ENCODE measurements around the gene HS3ST5. TPM values are rescaled to one million over a fixed set of nuclear protein-coding genes. Genes with fewer than 3 reads are reported as not detected.

HS3ST5 gene
- total RNA-seq, 4 donors from 2014 or later, result not detected

DNA sequence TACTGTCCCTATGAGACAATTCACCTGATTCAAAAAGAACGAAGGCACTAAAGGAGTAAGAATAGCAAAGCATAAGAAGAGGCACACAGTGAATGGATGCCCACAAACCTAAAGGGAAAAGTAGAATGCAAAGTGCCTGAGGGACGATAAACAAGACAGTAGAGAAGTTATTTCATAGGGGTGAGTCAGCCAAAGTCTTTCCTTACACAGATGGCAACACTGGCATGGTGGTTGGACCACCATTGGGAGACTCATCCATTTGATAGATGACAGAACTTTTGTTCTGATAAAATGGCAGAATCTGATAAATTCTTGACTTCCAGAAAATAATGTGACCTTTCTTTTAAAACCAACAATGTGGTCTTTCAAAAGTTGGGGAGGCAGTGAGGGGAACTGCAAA lies 223.8 kb downstream of the HS3ST5 start:
- H3K27me3 ChIP-seq, result no peaks in the 10 kb centered on the region
- H3K27ac ChIP-seq, result no peak overlapping the region
- no peaks in the 10 kb centered on the region for H3K36me3 ChIP-seq
- H3K4me1 ChIP-seq, result no peaks in the 10 kb centered on the region
- DNase-seq, result no peak
- H3K9me3 ChIP-seq, result no peaks in the 10 kb centered on the region
- TF ChIP-seq, protein P1, sequence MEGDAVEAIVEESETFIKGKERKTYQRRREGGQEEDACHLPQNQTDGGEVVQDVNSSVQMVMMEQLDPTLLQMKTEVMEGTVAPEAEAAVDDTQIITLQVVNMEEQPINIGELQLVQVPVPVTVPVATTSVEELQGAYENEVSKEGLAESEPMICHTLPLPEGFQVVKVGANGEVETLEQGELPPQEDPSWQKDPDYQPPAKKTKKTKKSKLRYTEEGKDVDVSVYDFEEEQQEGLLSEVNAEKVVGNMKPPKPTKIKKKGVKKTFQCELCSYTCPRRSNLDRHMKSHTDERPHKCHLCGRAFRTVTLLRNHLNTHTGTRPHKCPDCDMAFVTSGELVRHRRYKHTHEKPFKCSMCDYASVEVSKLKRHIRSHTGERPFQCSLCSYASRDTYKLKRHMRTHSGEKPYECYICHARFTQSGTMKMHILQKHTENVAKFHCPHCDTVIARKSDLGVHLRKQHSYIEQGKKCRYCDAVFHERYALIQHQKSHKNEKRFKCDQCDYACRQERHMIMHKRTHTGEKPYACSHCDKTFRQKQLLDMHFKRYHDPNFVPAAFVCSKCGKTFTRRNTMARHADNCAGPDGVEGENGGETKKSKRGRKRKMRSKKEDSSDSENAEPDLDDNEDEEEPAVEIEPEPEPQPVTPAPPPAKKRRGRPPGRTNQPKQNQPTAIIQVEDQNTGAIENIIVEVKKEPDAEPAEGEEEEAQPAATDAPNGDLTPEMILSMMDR (IDR thresholded peaks at IDR 0.05), result no peak
- TF ChIP-seq POLR2A (IDR thresholded peaks at IDR 0.05), result no peak
- H3K4me3 ChIP-seq, result no peak overlapping the region
- WGBS, 2 donors, result 50 to 64% methylated on average over 2 of the region's 2 CpGs
- intact Hi-C loops (cut with DNase I), result no loop called here

DNA sequence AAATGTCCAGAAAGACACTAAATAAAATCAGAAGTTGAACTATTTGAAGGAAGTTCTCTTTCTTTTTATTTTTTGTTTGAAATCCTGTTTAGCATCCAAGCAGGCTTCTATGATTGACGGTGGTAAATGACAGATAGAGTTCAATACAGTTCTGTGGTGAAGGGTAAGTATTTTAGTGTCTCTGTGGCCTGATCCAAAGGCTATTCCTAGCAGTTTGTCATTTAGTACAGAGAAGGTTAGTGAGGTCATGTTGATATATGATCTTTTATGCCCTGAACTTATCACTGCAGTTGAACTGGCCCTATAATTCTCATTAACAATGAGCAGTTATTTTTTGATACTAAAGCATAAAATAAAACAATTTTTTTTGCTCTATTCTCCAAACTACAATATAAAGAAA lies 227.2 kb downstream of the HS3ST5 start:
- intact Hi-C loops (cut with DNase I), result no loop called here
- DNase-seq, result no peak
- no peak for TF ChIP-seq POLR2A (IDR thresholded peaks at IDR 0.05)
- TF ChIP-seq, protein P1 (IDR thresholded peaks at IDR 0.05), result no peak
- Histone ChIP-seq H3K4me3 (no peak overlapping the region), H3K4me1 (no peaks in the 10 kb centered on the region), H3K27ac (no peak overlapping the region), H3K27me3 (no peaks in the 10 kb centered on the region), H3K9me3 (no peaks in the 10 kb centered on the region), H3K36me3 (no peaks in the 10 kb centered on the region)
- WGBS, 2 donors, result 79 to 81% methylated on average over 1 of the region's 1 CpG

GRCh38 chr6:114108119-114109002 lies 234.5 kb downstream of the HS3ST5 start:
- intact Hi-C loops (cut with DNase I), result no loop called here
- Histone ChIP-seq H3K4me1 (no peaks in the 10 kb centered on the region), H3K4me3 (no peak overlapping the region), H3K36me3 (no peaks in the 10 kb centered on the region), H3K9me3 (no peaks in the 10 kb centered on the region), H3K27me3 (peaks cover 0 to 5% (median 0%) of the 10 kb centered on the region in 4 donors), H3K27ac (no peak overlapping the region)
- 44 to 57% methylated on average over 9 to 10 of the region's 11 CpGs for WGBS, 2 donors
- no peak for TF ChIP-seq POLR2A (IDR thresholded peaks at IDR 0.05)
- TF ChIP-seq, protein P1 (IDR thresholded peaks at IDR 0.05), result peak in 3 of 6 experiments; percentile 31 to 38 (median 36)
- DNase-seq, result no peak

DNA sequence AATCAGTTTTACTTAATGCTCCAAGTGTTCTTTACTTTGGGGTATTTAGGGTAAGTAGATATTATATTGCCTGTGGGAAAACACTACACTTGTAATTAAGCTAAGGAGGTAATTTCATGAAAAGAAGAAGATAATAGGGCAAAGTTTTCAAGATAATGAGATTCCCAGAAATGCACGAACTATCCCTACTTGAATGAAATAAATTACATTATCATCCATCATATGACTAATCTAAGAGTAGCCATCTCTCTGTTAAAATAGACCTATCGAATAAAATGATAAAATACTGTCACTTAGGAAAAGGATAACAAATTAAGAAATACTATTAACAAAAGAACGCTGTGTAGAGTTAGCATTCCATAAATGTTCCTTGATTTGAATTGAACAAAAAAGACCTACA lies 236.8 kb downstream of the HS3ST5 start:
- peaks cover 0 to 5% (median 0%) of the 10 kb centered on the region in 4 donors for H3K27me3 ChIP-seq
- intact Hi-C loops (cut with DNase I), result no loop called here
- WGBS, 2 donors, result 73 to 83% methylated on average over 3 of the region's 3 CpGs
- H3K27ac ChIP-seq, result no peak overlapping the region
- no peaks in the 10 kb centered on the region for H3K36me3 ChIP-seq
- H3K9me3 ChIP-seq, result no peaks in the 10 kb centered on the region
- no peaks in the 10 kb centered on the region for H3K4me1 ChIP-seq
- no peak for TF ChIP-seq POLR2A (IDR thresholded peaks at IDR 0.05)
- TF ChIP-seq, protein P1 (IDR thresholded peaks at IDR 0.05), result no peak
- no peak for DNase-seq
- no peak overlapping the region for H3K4me3 ChIP-seq

- no peaks in the 10 kb centered on the region for H3K36me3 ChIP-seq
- no peak overlapping the region for H3K27ac ChIP-seq
- no peaks in the 10 kb centered on the region for H3K27me3 ChIP-seq
- no peaks in the 10 kb centered on the region for H3K9me3 ChIP-seq
- intact Hi-C loops (cut with DNase I), result no loop called here
- no peak for TF ChIP-seq POLR2A (IDR thresholded peaks at IDR 0.05)
- TF ChIP-seq, protein P1 (IDR thresholded peaks at IDR 0.05), result no peak
- no peaks in the 10 kb centered on the region for H3K4me1 ChIP-seq
- H3K4me3 ChIP-seq, result no peak overlapping the region
- DNase-seq, result no peak
- 5 to 8% methylated on average over 1 of the region's 1 CpG for WGBS, 2 donors
Measured at GRCh38 chr6:114101255-114101654, 241.6 kb downstream of the HS3ST5 start.

Measured in esophagus squamous epithelium (tissue), 5 donors.